Activated CD8-positive, alpha-beta memory T cell treated with anti-CD3 and anti-CD28 coated beads, Interleukin-2, amount 50 U/mL, for 48 hours (primary cell): ENCODE measurements around the gene C5.
"Not testable (repeated sequence)": the region's sequence is repeated elsewhere in the genome, so short reads cannot be mapped to it uniquely, and the experiment has no call there.

Experiments
- DNase-seq: peaks from one replicate; pipeline ENCODE4 v3.0.0-alpha.2; 2020

Gene C5

DNA sequence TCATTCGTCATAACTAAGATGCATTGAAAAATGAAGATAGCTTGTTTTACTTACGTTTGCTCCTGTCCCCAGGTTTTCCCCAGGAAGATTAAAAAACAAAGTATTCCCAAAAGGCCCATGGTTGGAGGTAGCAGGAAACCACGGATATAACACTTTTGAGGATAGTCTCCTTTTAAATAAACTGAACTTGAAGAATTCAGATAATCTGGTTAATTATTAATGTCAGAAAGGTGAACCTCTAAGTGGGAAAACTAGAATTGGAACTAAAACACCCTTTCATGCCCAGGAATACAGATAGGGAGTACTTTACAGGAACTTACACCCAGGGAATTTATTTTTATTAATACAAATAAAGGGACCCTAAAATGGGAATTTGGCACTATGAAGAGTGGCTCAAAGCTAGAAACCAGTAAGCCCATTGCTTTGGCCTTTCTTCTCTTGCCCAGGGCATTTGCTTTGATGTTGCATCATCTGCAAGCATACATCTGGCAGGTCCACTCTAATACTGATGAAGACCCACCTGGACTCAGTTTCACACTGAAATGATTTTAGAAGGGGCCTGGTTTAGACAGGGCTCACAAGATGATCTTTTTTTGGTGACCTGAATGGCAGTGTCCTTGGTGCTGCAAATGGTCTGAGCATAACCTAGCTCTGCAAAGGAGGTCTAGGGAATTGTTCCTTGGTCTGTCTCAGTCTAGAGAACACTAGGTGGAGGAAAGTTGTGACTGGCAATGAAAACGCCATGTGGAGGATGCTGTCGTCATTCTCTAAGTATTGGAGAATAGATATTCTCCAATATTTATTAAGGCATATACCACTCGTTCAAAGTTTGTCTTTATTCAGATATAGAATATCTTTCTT, at the start of gene C5:
Gene C5 (minus strand): TSS at position 148 of the 861 bp plus-strand sequence. CDS start 29 bp downstream, at position 119.
- DNase-seq, result no peak

DNA sequence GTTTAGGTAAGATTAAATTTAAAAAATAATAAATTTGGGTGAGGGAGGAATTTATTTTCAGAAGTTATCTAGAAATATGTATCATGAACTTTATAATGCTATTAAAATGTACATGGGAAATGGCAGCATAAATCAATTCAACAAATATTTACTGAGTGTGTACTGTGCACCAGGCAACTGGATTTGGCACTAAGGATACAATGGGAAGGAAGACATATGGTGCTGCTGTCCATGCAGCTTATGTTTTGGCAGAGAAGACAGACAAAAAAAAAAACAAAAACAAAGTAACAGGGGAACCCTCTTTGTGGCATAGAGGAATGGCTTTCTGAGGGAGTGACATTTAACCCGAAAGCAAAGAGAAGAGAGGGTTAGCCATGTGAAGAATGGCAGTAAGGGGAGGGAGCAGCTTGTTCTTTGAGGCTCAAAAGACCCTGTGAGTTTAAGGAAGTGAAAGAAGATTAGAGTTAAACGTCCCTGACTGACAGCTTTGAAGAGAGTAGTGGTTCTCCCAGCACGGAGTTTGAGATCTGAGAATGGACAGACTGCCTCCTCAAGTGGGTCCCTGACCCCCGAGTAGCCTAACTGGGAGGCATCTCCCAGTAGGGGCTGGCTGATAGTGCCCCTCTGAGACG, 48.6 kb upstream of the C5 start:
- no peak for DNase-seq

DNA sequence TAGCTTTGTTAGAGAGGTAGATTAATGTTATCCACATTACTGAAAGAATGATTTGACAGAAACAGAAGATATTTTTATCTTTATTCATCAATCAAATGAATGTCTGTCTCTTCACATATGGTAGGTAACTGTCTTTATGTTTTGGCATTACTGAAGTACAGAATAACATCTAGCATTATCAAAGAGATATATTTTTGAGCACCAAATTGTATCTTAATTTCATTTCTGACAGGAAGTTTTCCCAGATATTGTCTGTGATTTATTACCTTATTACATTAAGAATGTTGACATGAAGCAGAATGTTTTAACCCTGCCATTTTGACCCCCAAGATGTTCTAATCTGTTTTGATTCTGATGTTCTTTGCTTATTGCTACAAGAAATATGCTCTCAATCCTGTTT, 45.0 kb upstream of the C5 start:
- no peak for DNase-seq

DNA sequence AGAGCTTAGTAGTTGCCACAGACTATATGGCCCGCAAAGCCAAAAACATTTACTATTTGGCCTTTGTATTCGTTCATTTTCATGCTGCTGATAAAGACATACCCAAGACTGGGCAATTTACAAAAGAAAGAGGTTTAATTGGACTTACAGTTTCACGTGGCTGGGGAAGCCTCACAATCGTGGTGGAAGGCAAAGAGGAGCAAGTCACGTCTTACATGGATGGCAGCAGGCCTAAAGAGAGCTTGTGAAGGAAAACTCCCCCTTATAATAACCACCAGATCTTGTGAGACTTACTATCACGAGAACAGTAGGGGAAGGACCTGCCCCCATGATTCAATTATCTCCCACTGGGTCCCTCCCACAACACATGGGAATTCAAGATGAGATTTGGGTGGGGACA, 40.7 kb upstream of the C5 start:
- DNase-seq, result not testable (repeated sequence)

DNA sequence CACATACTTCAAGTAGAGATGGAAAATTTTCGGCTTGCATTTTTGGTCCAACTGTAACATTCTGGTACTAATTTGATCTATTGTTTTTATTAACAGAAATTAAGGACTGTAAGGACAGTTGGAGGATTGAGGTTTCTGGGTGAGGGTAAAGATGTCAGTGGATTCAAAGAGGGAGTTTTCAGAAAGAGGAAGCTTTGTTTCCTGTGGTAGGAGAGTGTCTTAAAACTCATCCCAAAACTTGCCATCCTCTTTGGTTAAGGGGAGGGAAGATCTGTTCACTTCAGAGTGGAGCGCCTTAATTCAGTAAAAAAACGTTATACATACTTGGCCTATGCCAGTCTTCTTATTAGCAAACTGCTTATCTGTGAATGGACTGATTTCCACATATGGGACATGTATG, 38.5 kb upstream of the C5 start:
- no peak for DNase-seq

DNA sequence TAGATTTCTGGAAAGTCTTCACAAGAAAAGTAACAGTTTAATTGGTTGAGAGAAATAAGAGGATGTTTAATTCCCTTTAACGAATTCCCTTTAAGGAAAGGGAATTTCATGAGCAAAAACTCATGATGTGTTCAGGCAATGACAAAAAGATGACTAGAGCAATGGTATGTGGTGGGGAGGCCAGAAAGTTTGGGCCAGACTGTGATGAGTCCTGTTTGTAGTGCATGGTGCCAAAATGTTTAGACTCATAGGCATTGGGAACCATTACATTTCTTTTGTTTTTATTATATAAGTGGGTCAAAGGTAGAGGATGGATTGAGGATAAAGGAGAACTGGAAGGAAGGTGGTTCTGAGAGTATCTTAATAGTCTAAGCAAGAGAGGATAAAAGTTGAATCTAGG, 35.6 kb upstream of the C5 start:
- no peak for DNase-seq

DNA sequence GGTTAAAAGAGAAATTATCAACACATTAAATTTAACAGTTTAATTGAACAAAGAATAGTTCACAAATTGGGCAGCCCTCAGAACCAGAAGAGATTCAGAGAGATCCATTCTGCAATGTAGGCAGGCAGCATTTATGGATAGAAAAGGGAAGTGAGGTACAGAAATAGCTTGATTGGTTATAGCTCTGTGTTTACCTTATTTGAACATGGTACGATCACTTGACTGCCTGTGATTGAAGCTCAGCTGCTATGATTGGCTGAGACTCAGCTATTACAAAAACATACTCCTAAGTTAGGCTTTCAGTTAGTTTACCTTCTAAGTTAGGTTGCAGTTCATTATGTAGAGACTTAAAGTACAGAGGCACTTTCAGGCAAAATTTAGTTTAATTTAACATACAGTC, 32.0 kb upstream of the C5 start:
- DNase-seq, result no peak

DNA sequence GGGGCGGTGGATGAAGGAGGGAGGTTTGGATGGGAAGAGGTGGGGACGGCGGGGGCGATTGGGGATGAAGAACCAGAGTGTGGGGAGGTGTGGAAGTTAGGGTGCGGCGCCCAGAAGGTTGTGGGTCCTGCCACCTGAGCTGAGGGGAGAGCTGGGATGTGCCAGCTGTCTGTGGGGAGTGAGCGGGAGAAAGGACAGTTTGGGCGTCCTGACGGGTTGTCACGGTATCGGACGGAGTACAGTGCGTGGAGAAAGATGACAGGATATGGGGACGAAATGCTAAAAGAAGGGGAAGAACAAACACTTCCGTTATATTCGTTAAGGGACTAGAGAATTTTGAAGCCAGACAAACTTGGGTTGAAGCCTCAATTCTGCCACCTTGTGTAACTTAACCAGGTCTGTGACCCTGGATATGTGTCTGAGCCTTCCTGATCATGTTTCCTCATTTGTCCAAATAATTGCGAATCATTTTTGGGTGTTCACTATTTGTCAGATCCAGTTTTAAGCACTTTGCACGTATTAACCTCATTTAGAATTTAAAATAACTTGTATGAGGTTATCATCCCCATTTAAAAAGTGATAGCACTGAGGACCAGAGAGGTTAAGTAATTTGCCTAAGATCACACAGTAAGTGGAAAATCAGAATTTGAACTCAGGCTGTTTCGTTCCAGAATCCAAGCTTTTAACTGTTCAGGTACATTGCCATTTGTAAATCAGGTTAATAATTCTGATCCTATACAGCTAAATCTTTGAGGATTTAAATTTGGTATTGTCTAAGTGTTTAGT, 25.4 kb upstream of the C5 start:
- DNase-seq, result no peak

DNA sequence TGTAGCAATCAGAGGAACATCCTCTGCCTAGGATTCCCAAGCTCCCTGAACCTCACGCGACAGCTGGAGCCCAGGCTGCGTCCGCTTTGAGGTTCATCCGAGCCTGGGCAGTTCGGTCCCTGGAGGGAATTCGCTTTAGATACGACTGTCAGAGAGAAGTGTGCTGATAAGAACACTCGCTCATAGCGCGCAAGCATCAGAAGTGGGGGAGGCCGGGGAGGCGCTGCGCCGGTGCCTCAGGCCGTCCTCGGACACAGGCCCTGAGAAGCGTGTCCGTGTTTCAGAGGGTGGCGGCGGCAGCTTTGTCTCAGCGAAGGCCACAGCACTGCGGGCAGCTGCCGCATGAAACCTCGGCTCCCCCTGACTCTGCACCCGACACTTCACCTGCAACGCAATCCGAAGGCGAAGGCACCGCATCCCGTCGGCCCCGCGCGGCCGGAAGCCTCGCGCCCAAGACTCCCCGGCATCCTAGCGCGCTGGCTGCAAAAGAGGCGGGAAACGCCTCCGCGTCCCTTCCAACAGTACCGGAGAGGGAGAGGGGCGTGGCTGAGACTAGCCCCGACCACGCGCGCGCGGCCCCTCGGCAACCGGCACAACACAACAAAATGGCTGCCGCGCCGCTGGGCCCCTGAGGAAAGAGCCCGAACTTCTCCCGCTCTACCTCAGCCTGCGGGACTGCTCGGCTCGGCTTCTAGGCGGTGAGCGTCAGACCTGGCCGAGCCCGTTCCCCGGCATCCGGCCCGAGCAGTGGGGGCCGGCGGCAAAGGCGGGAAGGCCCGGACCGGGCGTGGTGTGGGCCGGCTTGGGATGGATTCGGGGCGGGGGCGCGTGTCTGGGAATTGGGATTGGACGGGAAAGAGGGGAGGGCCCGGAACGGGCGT, 24.5 kb upstream of the C5 start, which contains the start of gene CNTRL:
Gene CNTRL (plus strand): TSS at position 586 of the 881 bp plus-strand sequence. CDS start 13,372 bp downstream, outside the sequence.
- peak; percentile 94 for DNase-seq

DNA sequence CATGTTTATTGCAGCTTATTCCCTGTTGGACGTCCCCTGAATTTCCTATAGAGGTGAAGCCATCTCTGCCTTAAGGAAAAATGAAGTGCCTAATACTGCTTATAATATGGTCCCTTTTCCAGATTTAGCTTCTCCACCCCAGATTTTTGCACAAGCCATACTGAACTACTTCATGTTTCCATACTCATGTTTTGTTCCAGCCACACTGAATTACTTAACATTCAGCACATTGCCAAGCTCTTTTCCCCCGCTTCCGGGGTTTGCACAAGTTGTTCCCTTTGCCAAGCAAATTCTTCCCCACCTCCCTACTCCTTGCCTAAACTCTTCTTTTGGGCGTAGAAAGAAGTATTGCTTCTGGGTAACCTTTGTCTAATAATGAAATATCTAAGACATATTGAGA, 23.0 kb upstream of the C5 start:
- DNase-seq, result no peak

DNA sequence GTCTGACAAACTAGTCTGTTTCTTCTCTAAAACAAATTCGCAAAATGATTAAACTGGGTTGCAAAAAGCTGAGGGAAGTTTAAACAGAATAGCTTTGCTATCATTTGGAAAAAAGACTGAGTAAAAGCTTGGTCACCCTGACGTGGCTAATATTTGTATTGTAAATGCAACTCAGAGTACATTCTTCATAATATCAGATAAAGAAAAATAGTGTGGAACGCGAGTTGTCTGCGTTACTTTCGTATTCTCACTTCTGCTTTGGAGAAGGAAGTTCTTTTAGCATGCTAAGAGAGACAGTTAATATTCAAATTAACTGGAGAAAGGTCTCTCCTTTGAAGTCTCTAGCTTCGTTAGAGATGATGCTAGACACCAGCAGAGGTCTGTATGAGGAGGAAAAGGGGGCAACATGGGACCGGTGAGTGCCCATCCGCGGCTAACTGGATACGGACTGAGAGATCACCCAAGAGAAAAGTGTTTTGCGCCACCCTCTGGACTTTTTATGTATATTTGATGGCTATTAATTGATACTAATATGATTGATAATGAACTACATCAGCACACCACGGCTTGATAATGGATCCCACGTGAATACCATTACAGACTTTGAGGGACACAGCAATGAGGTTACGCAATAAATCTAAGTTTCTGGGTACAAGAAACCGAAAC, 21.8 kb upstream of the C5 start:
- no peak for DNase-seq

DNA sequence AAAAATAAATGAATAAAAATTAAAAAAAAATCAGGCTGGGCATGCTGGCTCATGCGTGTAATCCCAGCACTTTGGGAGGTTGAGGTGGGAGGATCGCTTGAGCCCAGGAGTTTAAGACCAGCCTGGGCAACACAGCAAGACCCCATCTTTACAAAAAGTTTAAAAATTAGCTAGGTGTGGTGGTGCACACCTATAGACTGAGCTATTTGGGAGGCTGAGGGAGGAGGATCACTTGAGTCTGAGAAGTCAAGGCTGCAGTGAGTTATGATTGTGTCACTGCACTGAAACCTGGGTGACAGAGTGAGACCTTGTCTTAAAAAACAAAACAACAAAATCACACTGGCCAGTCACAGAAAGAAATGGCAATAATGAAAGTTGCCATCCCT, 21.3 kb upstream of the C5 start:
- DNase-seq, result no peak

DNA sequence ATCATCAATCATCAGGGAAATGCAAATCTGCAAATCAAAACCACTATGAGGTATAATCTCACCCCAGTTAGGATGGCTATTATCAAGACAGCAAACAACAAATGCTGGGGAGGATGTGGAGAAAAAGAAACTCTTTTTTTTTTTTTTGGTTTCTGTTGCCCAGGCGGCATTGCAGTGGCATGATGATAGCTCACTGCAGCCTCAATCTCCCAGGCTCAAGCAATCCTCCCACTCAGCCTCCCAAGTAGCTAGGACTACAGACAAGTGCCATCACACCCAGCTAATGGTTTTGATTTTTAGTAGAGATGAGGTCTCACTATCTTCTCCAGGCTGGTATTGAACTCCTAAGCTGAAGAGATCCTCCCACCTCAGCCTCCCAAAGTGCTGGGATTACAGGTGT, 19.3 kb upstream of the C5 start:
- DNase-seq, result no peak

DNA sequence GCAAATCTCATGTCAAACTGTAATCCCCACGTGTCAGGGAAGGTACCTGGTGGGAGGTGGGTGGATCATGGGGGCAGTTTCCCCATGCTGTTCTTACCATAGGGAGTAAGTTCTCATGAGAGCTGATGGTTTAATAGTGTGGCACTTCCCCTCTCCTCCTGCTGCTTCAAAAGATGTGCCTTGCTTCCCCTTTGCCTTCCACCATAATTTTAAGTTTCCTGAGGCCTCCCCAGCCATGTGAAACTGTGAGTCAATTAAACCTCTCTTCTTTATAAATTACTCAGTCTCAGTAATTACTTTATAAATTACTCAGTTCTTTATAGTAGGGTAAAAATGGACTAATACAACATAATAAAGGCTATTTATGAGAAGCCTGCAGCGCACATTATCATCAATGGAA, 17.6 kb upstream of the C5 start:
- no peak for DNase-seq

DNA sequence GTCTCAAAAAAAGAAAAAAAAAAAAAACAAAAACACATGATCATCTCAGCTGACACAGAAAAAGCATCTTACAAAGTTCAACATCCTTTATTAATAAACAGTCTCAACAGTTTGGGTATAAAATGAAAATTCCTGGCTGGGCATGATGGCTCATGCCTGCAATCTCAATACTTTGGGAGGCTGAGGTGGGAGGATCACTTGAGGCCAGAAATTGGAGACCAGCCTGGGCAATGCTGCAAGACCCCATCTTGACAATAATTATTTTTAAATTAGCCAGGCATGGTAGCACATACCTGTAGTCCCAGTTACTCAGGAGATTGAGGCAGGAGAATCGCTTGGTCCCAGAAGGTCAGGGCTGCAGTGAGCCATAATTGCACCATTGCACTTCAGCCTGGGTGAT, 16.8 kb upstream of the C5 start:
- DNase-seq, result no peak

DNA sequence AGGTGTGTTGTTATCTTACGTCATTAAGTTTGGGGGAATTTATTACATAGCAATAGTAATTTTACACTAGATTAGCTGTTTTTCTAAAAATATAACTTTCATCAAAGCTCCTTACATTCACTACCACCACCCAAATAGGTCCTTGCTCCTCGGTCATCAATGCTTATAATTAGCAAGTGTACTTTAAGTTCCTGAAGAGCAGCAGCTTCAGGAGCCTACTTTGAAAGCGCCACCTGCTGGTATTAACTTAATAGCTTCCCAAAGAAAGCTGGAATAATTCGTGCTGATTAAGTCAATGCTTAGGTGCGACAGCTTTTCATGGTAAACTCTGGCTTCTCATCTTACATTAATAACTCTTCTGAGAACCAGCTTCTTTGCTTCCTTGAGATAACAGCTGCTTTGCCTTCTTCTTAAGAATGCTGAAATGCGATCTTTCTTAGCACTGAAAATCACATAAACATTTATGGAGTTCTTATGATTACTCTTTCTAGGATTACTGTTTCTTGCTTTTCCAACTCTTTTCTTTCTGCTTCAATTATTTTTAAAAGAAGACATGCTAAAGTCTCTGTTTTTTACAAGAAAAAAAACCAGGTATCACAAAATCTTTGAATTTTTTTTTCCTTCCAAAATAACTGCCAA, 10.0 kb upstream of the C5 start:
- no peak for DNase-seq

DNA sequence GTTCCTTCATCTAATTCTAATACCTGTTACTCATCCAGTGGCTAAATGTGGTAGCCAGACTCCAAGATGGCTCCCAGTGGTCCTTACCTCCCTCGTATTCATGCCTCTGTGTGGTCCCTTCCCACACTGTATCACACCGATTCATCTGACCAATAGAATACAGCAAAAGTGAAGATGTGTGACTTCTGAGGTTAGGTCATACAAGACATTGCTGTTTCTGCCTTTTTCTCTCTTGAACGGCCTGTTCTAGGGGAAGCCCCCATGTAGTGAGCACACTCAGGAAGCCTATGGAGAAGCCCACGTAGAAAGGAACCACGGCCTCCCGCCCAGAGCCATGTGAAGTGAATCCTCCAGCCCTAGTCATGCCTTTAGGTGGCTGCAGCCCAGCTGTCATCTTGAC, 9.4 kb upstream of the C5 start:
- no peak for DNase-seq

DNA sequence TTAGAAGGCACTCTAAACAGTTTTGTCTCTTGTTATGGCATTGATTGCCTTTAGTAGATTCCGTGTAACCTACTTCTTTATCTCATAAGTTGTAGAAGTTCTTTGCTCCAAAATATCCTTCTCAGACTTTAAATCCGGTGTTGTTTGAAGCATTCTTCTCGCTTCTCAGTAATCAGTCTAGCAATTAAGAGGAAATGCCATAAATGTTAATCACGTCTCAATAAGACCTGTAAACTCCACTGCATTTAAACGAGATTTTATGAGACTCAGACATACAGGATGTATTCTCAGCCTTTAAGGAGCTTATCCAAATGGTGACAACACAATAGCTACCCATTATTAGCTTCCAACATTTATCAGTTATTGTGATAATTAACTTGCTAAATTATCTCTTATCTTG, 7.7 kb upstream of the C5 start:
- DNase-seq, result no peak

DNA sequence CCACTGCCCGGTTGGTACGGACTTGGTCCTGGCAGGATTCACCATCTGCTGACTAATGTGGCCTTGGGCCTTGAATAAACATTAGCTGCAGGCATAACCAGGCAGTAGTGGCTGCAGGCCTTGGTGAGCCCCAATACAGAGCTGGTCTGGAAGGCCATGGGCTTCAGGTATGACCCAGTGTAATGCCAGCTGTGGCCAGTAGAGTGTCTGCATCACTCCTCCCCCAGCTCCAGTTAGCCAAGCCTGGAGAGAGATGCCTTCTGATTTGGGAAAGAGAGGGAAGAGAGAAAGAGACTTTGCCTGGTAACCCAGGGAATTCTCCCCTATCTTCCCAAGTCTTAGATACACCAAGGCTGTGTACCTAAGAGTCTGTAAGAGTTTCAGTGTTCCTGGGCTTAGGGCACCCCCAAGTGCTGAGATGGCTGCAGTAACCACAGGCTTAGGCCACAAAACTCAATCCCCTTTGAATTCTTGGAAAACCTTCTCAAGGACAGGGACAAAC, 5.6 kb upstream of the C5 start:
- no peak for DNase-seq

DNA sequence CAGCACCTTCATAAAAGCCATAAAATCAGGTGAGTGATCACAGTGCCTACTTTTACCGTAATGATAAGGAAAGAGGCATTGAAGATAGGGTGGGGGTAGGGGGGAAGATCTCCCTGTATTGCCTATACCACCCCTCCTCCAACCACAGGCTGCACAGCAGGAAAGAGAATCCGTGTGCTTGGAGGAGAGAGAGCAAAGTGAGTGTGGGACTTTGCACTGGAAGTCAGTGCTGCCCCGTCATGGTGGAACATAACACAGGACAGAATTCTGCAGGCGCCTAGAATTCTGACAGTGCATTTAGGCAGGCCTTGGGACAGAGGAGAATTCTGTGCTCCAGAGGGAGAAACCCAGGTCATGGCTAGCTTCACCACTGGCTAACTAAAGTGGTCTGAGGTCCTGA, 3.5 kb upstream of the C5 start:
- no peak for DNase-seq

DNA sequence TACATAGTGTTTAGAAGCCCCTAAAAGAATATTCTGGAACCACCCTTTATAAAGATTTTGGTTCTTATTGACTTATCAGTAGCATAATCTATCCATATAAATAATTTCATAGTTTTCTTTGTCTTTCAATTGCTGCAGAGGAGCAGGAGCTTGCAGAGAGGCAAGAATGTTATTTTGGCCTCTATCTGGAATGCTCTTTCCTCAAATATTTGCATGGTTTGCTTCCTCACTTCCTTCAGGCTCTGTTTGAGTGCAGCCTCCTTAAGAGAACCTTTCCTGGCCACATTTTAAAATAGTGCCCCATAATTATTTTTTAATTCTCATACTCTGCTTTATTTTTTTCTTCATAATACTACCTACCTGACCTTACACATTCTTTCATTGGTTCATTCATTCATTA, 1.5 kb downstream of the C5 start:
- no peak for DNase-seq
